Loucy (cell line): Measurements from ENCODE around the gene LMOD1.

Experiments
- CTCF ChIP-seq: fragments of 200-600 bp; sonication (generic); conservative IDR thresholded peaks from 2 replicates; pipeline ENCODE4 v1.5.1; 2014; ENCODE audit warnings: mild to moderate bottlenecking, antibody characterized with exemption, low read length
- EZH2phosphoT487 ChIP-seq: fragments of 200-600 bp; IDR thresholded peaks from 2 replicates; pipeline ENCODE4 v1.6.1; 2018; ENCODE audit warnings: antibody characterized with exemption, mild to moderate bottlenecking, moderate library complexity, borderline replicate concordance

- TF ChIP-seq CTCF: no peak
- TF ChIP-seq EZH2phosphoT487: no peak
These were observed 9.4 kb upstream of the LMOD1 start for GRCh38 chr1:201955729-201956143.
